HG03354 (cell line): ENCODE measurements around the gene RNASET2.
"Not testable (repeated sequence)": the region's sequence is repeated elsewhere in the genome, so short reads cannot be mapped to it uniquely, and the experiment has no call there.

Experiments
- ATAC-seq: cut with Tn5 transposase; IDR thresholded peaks from one replicate; pipeline ENCODE4 v1.9.1; 2021; ENCODE audit warnings: mild to moderate bottlenecking; ENCODE audit not compliant: unreplicated experiment, poor library complexity, severe bottlenecking

The RNASET2 gene

GRCh38 chr6:166906376-166907044 lies 49.8 kb downstream of the RNASET2 start:
- ATAC-seq: no peak

GRCh38 chr6:166905505-166906134 lies 50.7 kb downstream of the RNASET2 start:
- no peak for ATAC-seq

- ATAC-seq: no peak
Measured at GRCh38 chr6:166905013-166905412, 51.3 kb downstream of the RNASET2 start.

GRCh38 chr6:166904101-166904746 lies 52.1 kb downstream of the RNASET2 start:
- ATAC-seq: no peak

- no peak for ATAC-seq
Measured at GRCh38 chr6:166903500-166903899, 52.9 kb downstream of the RNASET2 start.

- ATAC-seq: no peak
Measured at GRCh38 chr6:166903027-166903426, 53.3 kb downstream of the RNASET2 start.

GRCh38 chr6:166902211-166902755 lies 54.1 kb downstream of the RNASET2 start:
- ATAC-seq: no peak

- no peak for ATAC-seq
Measured at GRCh38 chr6:166901626-166902025, 54.7 kb downstream of the RNASET2 start.

- ATAC-seq: no peak
Measured at GRCh38 chr6:166900956-166901607, 55.3 kb downstream of the RNASET2 start.

GRCh38 chr6:166900130-166900708 lies 56.1 kb downstream of the RNASET2 start:
- ATAC-seq: no peak

- no peak for ATAC-seq
Measured at GRCh38 chr6:166898910-166899309, 57.4 kb downstream of the RNASET2 start.

- ATAC-seq: not testable (repeated sequence)
Measured at GRCh38 chr6:166894614-166895013, 61.7 kb downstream of the RNASET2 start.

GRCh38 chr6:166892472-166892871 lies 63.9 kb downstream of the RNASET2 start:
- ATAC-seq: not testable (repeated sequence)

- not testable (repeated sequence) for ATAC-seq
Measured at GRCh38 chr6:166886773-166887172, 69.6 kb downstream of the RNASET2 start.

GRCh38 chr6:166884958-166885357 lies 71.4 kb downstream of the RNASET2 start:
- not testable (repeated sequence) for ATAC-seq

GRCh38 chr6:166879594-166879993 lies 76.8 kb downstream of the RNASET2 start:
- no peak for ATAC-seq
